Measurements from ENCODE around the gene CYB5R4.

The CYB5R4 gene

GRCh38 chr6:83908813-83909212 is 49.3 kb downstream of the CYB5R4 start:
- TF ChIP-seq CTCF (IDR thresholded peaks at IDR 0.05) = no peak
- Histone ChIP-seq H3K27ac (no peak overlapping the region), H3K4me3 (no peak overlapping the region)
- no peak for DNase-seq (ENCODE audit: low spot score)

GRCh38 chr6:83911278-83911677 is 51.8 kb downstream of the CYB5R4 start:
- H3K27ac ChIP-seq = no peak overlapping the region
- no peak overlapping the region for H3K4me3 ChIP-seq
- TF ChIP-seq CTCF (IDR thresholded peaks at IDR 0.05) = no peak
- no peak for DNase-seq (ENCODE audit: low spot score)

- no peak for TF ChIP-seq CTCF (IDR thresholded peaks at IDR 0.05)
- H3K27ac ChIP-seq = no peak overlapping the region
Measured at GRCh38 chr6:83914953-83915352, 55.5 kb downstream of the CYB5R4 start.

GRCh38 chr6:83917001-83917400 is 57.5 kb downstream of the CYB5R4 start:
- no peak for DNase-seq (ENCODE audit: low spot score)
- TF ChIP-seq CTCF (IDR thresholded peaks at IDR 0.05) = no peak
- Histone ChIP-seq H3K27ac (no peak overlapping the region), H3K4me3 (no peak overlapping the region)

More at GRCh38 chr6:83914953-83915352, 55.5 kb downstream of the CYB5R4 start:
- no peak for DNase-seq (ENCODE audit: low spot score)
- H3K4me3 ChIP-seq = no peak overlapping the region

- no peak for TF ChIP-seq CTCF (IDR thresholded peaks at IDR 0.05)
- H3K27ac ChIP-seq = no peak overlapping the region
- H3K4me3 ChIP-seq = no peak overlapping the region
- no peak for DNase-seq (ENCODE audit: low spot score)
Measured at GRCh38 chr6:83920017-83920416, 60.5 kb downstream of the CYB5R4 start.

DNA sequence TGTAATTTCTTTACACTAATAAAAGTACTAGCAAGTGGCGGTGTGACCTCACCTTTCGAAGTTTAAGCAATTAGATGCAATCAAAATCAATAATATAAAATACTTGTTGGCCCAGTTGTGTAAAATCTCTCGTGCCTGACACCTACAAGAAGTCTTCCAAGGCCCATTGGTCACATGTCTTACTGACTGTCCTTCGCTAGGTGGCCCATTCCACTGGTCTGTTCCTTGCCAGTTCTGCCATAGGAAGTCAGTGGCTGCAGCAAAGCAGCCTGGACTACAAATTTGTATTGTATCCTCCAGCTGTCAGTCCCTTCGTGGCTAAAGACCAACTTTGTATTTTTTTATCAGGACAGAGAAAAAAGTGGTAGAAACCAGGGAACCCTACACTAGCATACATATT is 61.8 kb downstream of the CYB5R4 start:
- TF ChIP-seq CTCF (IDR thresholded peaks at IDR 0.05) = no peak
- Histone ChIP-seq H3K27ac (no peak overlapping the region), H3K4me3 (no peak overlapping the region)
- DNase-seq (ENCODE audit: low spot score) = no peak

- H3K4me3 ChIP-seq = no peak overlapping the region
- no peak for TF ChIP-seq CTCF (IDR thresholded peaks at IDR 0.05)
- DNase-seq (ENCODE audit: low spot score) = no peak
Measured at GRCh38 chr6:83927470-83927869, 68.0 kb downstream of the CYB5R4 start.

More at GRCh38 chr6:83927470-83927869, 68.0 kb downstream of the CYB5R4 start:
- no peak overlapping the region for H3K27ac ChIP-seq

All from coronary artery (tissue), 2 donors.